ENCODE measurements around the gene FSCN2.

- TF ChIP-seq CTCF (IDR thresholded peaks at IDR 0.05; ENCODE audit: insufficient read depth, low read depth, low read length) (no peak), EZH2 (IDR thresholded peaks at IDR 0.05; ENCODE audit: insufficient read depth, low read length) (no peak)
These were observed 46.2 kb upstream of the FSCN2 start for GRCh38 chr17:81481815-81482505.

Data from astrocyte (in vitro differentiated cells and primary cell).